HG03064 (cell line): Measurements from ENCODE around the gene GRIK5.

Experiments
- ATAC-seq: cut with Tn5 transposase; IDR thresholded peaks from one replicate; pipeline ENCODE4 v1.9.1; 2021; ENCODE audit warnings: low read depth; ENCODE audit not compliant: unreplicated experiment

GRIK5 gene

DNA sequence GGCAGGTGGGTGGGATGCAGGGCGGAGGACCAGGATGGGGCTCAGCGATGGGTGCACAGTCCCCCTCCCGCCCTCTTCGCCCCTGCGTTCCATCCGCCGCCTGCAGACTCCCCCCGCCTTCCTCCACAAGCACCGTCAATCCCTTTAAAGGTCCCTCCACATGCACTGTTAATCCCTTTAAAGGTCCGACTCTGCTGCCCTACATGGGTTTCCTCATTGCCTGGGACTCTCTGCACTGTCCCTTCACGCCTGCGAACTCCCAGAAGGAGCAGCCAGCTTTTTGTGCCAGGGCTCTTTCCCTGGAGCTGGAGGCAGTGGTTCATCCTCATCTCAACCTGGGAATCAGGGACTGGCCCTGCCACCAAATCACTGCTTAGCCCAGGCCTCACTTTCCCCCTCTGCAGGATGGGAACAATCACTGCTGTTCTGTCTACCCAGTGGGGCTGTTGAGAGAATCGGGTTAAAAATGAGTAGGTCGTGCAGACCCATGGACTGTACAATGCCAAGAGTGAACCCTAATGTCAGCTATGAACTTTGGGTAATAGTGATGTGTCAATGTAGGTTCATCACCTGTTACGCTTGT, 26.3 kb upstream of the GRIK5 start:
- no peak for ATAC-seq

DNA sequence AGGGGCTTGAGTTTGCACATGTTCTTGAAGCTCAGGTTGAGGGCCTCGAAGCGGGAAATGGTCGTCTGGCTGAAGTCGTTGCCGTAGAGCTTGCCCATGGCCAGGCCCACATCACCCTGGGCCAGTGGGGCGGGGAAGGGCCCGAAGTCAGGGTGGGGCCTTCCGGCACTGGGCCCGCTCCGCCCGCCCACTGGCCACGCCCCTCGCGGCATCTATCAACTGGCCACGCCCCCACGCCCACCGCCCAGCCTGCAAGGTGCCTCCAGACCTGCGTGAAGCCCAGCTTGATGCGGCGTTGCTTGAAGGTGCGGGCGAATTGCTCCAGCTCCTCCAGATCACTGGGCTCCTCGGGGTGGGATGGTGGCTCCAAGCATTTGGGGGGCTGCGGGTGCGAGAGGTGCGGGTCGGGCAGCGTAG, 25.8 kb upstream of the GRIK5 start:
- no peak for ATAC-seq

DNA sequence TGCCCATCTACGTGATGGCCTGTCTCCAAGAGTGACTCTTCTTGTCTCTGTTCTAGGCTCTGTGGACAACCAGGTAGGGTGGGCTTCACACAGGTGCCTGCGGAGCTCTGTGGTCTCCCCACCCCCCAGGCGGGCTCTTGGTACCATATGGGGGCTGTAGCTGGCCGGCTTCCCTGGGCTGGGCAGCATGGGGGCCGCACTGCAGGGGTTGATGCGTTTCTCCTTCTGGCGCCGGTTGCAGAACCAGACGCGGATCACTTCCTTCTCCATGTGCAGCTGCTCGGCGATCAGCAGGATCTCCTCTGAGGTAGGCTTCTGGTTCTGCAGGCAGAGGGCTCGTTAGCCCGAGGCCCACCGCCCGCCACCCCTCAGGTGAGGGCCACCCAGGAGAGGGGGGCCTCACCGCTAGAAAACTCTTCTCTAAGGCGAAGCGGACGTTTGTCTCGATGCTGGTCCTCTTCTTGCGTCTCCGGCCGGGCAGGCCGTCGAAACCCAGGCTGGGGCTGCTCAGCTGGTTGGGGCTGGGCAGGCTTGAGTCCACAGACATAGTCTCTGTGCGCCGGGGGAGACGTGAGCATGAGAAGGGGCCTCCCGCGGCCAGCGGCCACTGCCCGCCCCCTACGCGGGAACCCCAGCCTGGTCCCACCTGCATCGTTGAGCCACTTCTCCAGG, 25.3 kb upstream of the GRIK5 start:
- no peak for ATAC-seq

DNA sequence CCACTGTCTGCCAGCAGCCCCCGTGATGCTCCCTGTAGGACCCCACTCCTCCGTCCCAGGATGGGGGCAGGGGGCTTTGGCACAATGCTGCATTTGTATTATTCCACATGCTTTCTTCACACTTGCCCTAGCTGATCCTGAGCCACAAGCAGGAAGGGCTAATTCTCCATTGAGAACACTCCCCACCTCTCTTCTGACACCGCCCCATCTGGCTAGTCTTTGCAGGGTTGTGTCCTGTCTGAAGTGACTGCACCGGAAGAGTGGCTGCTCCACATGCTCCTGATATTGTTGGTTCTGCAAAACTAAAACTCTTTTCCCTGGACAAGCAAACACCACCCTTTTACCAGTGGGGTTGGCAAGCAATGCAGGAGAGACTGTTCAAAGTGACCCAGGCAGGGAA, 23.9 kb upstream of the GRIK5 start:
- no peak for ATAC-seq

DNA sequence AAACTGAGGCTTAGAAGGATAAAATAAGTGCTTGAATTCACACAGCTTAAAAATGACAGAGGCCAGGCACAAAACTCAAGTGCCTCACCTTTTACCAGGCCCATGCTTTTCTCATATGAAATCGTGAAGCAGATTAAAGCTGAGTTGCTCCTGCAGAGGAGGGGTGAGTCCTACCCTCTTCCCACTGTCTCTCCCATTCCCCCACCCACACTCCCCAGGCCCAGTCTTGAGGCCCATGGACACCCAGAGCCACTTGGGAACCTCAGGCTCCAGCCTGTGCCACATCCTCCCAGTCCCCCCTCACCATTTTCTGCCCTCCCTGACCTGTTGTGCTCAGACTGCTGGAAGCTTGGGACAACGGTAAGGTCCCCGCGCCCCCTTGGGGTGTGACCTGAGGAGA, 23.5 kb upstream of the GRIK5 start:
- no peak for ATAC-seq

DNA sequence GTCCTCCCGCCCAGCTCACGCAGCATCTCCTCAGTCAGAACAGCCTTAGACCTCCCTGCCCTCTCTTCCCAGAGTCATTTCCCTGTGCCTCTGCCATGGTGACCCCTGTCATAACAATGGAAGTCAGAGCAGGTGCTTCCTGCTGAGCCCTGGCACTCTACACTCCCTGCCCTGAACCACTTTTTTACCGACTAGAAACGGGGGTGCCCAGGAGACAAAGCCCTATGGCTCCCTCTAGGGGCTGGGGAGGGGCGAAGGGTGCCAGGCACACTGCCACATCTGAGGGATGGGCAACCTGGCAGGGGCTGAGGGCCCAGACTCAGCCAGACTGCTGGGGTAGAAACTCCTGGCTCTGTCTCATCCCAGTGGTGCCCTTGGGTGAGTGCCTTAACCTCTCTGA, 22.3 kb upstream of the GRIK5 start:
- no peak for ATAC-seq

DNA sequence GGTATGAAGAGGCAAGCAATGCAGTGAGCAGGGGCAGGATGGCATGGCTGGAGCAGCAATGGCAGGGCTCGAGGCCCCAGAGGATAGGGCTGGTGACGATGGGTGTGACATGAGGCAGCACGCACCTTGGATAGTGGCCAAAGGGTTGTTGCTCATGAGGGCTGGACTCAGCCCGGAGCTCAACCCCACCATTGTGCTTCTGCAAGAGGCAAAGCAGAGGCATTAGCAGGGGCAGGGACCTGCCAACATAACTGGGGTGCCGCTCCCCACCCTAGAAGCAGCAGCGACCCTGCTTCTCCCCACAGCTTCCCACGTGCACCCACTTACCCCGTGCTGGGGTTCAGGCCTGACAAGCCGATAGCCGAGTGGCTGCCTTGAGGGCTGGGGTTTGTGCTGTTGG, 21.7 kb upstream of the GRIK5 start:
- ATAC-seq, result no peak

DNA sequence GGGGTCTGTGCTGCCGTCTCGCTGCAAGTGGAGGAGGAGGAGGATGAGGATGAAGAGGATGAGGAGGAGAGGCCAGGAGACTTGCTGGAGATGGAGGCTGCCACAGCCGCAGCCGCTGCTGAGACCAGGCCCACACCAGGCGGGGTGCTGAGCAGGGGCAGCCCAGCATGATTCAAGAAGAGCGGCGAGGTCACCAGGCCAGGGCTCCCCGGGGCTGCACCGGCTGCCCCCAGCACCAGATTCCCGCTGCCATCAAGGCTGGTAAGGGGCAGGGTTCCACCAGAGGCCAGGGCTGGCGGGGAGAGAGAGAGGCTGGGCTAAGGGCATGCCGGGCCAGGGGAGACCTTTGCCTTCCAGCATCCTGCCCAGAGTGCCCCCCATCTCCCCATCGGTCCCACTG, 21.3 kb upstream of the GRIK5 start:
- no peak for ATAC-seq

DNA sequence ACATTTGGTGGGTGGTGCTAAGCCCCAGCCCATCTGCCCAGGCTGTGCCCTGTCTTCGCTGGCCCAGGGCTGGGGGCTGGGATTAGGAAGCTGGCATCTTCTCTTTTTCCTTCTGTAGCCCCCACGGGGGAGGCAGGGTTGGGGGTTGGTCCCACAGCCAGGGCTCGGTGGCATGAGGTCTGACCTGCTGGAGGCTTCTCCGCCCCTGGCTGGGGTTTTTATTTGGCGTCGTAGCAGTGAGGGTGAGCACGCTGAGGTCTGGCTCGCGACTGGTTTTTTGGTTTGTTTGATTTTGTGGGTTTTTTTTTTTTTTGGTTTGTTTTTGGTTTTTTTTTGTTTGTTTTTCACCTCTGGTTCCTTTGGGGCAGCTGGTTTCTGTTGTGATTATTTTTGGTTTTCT, 20.7 kb upstream of the GRIK5 start:
- ATAC-seq, result no peak

DNA sequence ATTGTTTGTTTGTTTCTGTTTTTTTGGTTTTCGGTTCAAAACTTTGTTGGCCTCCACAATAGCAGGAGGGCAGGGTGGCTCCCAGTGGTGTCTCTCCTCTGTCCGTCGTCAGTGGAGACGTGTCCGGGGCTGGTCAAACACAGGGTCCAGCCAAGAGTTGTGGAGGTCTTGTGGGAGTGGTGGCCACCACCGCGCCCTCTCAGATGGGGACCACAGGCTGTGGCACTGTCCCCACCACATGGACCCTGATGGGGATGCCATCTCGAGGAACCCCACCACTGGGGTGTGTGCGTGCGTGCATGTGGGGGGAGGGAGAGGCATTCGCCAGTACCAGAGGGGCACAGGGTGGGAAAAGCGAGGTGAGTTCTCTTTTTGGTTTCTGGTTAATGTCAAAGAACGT, 19.8 kb upstream of the GRIK5 start:
- ATAC-seq, result no peak

DNA sequence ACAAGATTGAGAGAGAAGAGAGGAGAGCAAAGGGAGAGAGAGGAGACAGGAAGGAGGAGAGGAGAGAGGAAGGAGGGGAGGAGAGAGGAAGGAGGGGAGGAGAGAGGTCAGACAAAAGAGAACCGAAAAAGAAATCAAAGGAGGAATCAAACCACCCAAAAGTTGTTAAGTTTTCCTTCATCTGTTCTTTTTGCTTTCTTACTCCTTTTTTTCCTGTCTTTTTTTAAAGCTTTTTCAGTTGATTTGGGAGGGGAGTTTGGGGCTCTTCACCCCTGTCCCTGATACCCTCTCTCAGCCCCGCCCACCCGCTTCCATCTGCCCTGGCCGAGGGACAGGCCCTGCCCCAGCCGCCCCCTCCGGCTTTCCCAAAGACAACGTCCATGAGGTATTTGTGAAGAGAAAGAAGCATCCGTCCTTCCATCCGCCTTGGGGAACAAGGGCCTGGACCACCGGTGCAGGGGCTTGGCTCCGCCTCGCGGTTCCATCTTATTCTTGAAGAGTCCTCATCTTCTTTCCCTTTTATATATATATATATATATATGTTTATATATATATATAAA, 19.3 kb upstream of the GRIK5 start:
- ATAC-seq, result no peak

DNA sequence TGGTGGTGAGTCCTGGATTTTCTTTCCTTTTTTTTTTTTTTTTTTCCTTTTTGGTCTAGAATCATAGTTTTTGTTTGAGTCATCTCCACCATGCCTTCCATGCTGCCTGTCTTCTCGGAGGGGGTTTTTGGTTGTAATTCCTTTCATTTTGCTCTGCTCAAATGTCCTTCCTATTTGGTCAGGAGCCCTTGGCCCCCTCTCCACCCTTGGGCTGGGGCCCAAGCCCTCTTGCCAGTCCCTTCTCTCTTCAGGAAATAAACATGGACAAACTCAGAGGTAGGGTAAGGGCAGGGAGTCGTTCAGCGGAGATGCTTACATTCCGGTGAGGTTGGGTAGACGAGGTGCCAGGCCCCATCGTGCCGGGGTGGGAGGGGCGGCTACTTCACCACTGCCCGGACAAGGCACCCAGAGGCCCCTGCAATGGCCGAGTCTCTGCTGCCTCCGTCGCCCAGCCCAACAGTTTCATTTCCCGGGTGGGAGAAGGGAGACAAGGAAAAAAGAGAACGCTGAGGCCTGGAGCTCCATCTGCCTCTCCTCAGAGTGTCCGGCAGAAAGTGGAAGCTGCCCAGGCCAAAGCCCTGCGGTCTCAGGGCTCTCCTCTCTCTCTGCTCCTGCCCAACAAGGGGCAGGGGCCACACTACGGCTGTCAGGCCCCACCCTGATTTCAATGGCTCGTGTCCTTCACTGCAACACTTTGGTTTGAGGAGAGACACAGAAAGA, 18.6 kb upstream of the GRIK5 start:
- no peak for ATAC-seq

DNA sequence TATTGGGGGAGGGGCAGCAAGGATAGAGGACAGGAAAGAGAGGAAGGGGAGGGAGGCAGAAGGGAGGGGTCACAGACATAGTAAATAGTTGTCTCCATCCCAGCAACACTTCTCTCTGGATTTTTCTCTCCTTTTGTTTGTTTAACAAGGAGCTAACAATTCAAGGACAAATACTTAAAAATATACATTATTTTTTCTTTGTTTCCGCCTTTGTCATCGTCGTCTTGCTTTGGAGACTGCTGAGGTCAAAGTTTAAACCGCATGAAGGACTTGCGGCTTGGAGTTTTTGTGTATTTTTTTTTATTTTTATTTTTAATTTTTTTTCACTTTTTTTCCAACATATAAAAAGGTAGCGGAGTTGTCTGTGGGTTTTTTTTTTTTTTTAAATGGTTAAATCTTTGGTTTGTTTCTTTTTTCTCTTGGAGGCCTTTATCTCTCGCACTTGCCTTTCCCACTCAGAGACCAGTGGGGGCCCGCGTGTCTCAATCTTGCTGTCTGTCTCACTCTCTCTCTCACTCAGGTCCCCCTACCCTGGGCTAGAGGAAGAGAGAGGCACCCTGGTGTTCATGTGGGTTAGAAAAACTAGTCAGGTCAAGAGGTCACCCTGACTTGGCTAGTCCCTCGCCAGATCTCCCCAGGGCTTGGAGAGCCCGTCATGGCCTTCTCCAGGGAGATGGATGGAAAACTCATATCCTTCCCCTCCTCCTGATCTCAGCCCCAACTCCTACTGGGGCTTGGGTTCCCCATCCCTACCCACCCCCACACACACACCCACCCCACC, 17.0 kb upstream of the GRIK5 start:
- no peak for ATAC-seq

DNA sequence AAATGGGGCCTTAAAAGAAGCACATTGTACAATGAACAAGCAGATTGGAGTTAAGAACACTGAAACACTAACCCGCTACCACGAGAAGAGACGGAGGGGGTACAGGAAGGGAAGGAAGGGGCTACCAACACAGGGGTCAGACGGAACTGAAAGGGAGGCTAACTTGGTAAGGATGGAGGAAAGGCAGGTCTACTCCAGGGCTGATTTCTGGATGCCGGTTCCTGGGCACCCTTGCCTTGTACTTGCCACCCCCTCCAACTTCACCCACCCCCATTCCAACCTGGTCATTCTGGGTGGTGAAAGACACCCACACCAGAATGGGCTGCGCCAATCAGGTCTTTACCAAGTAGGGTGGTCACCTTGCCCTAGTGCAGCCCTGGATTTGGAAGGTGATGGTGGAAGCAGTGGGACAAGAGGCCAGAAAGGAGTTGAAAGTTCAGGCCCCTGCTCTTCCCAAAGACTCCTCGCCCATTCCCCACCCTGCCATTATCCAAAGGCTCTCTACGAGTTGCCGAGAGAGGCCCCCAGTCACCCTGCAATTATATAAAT, 16.3 kb upstream of the GRIK5 start:
- ATAC-seq, result no peak

DNA sequence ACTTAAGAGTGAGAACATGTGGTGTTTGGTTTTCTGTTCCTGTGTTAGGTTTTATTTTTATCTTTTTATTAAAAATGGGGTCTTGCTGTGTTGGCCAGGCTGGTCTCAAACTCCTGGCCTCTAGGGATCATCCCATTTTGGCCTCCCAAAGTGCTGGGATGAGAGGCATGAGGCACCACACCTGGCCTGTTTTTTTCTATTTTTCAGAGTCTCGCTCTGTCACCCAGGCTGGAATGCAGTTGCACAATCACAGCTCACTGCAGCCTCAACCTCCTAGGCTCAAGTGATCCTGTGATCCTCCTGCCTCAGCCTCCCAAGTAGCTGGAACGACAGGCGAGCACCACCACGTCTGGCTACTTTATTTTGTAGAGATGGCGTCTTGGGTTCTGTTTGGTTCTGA, 13.5 kb upstream of the GRIK5 start:
- ATAC-seq, result no peak

DNA sequence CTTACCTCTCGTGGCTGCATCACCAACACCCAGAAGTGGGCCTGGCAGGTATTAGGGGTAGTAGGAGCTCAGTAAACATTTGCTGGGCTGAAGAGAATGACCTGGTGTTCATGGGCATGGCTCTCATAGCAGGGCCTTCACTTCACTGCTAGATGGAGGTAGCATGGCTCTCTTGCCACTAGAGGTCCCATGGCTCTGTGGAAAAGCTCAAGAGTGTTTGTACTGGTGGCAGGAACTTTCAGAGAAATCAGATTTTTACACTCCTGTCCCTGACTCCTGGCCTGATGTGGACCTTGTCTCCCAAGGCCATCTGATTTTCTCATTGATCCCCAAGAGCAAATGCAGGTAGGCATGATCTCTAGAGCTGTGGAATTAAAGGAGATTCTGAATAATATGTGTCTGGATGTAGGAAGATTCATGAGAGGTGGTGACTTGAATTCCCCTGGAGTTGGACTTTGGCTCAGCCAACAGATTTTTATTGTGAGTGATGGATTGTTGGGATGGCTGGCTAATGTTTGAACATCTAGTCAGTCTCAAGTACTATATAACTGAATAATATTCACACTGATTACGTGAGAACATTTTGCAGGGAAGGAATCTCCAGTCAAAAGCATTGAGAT, 11.7 kb upstream of the GRIK5 start:
- no peak for ATAC-seq

DNA sequence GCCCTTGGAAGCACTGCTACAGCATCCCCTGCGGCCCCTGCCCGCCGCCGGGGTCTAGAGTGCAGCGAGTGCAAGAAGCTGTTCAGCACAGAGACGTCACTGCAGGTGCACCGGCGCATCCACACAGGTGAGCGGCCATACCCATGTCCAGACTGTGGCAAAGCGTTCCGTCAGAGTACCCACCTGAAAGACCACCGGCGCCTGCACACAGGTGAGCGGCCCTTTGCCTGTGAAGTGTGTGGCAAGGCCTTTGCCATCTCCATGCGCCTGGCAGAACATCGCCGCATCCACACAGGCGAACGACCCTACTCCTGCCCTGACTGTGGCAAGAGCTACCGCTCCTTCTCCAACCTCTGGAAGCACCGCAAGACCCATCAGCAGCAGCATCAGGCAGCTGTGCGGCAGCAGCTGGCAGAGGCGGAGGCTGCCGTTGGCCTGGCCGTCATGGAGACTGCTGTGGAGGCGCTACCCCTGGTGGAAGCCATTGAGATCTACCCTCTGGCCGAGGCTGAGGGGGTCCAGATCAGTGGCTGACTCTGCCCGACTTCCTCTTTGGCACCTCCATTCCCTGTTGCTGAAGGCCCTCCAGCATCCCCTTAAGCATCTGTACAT, 10.9 kb upstream of the GRIK5 start:
- no peak for ATAC-seq

DNA sequence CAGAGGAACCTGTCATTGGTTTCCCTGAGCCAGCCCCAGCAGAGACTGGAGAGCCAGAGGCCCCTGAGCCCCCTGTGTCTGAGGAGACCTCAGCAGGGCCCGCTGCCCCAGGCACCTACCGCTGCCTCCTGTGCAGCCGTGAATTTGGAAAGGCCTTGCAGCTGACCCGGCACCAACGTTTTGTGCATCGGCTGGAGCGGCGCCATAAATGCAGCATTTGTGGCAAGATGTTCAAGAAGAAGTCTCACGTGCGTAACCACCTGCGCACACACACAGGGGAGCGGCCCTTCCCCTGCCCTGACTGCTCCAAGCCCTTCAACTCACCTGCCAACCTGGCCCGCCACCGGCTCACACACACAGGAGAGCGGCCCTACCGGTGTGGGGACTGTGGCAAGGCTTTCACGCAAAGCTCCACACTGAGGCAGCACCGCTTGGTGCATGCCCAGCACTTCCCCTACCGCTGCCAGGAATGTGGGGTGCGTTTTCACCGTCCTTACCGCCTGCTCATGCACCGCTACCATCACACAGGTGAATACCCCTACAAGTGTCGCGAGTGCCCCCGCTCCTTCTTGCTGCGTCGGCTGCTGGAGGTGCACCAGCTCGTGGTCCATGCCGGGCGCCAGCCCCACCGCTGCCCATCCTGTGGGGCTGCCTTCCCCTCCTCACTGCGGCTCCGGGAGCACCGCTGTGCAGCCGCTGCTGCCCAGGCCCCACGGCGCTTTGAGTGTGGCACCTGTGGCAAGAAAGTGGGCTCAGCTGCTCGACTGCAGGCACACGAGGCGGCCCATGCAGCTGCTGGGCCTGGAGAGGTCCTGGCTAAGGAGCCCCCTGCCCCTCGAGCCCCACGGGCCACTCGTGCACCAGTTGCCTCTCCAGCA, 10.1 kb upstream of the GRIK5 start:
- ATAC-seq, result no peak

DNA sequence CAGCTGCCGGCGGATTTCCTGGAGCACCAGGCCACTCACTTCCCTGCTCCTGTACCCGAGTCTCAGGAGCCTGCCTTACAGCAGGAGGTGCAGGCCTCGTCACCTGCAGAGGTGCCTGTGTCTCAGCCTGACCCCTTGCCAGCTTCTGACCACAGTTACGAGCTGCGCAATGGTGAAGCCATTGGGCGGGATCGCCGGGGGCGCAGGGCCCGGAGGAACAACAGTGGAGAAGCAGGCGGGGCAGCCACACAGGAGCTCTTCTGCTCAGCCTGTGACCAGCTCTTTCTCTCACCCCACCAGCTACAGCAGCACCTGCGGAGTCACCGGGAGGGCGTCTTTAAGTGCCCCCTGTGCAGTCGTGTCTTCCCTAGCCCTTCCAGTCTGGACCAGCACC, 9.3 kb upstream of the GRIK5 start:
- ATAC-seq, result no peak
